Mucosa of descending colon (tissue), 3 donors: ENCODE data around the gene ABL1. TPM values are rescaled to one million over a fixed set of nuclear protein-coding genes. Genes with fewer than 3 reads are reported as not detected.

Experiments used
- ATAC-seq: fragments of 200-7000 bp; cut with Tn5 transposase; one replicate; pipeline ENCODE4 v1.9.1; 2020; ENCODE audit warnings: mild to moderate bottlenecking, moderate library complexity
- DNase-seq, 3 donors: peaks; one replicate each; pipeline ENCODE4 v3.0.0-alpha.2; 2020
- H3K36me3 ChIP-seq: fragments of 200-600 bp; one replicate; pipeline ENCODE4 v1.8.0; 2021; ENCODE audit warnings: low read depth, mild to moderate bottlenecking
- H3K4me1 ChIP-seq: fragments of 200-600 bp; one replicate; pipeline ENCODE4 v1.8.0; 2021; ENCODE audit warnings: low read depth, mild to moderate bottlenecking
- H3K4me3 ChIP-seq: fragments of 200-600 bp; one replicate; pipeline ENCODE4 v1.8.0; 2021; ENCODE audit warnings: mild to moderate bottlenecking
- H3K9me3 ChIP-seq: fragments of 200-600 bp; one replicate; pipeline ENCODE4 v1.8.0; 2021; ENCODE audit warnings: mild to moderate bottlenecking
- CTCF ChIP-seq: fragments of 200-600 bp; IDR thresholded peaks from one replicate; pipeline ENCODE4 v1.8.0; 2022; ENCODE audit warnings: antibody characterized with exemption, mild to moderate bottlenecking
- intact Hi-C, 2 donors: fragments of 100-400 bp; cut with DNase I in 1 of 2; cut with micrococcal nuclease in 1 of 2; formaldehyde crosslinking; loops; one replicate each; pipeline versions ENCODE4 v1.11.0 to v1.11.1; 2022; cut with DNase I, micrococcal nuclease
- total RNA-seq, 3 donors: library from RNA; stranded (reverse); fragmentation: NEBNext Ultra II Directional in 2 of 3; extraction: Animal tissue kit (Norgen Biotek cat#: 25700) in 2 of 3; gene quantifications; one replicate each; pipeline versions ENCODE4 v1.2.1 to v1.2.4, GENCODE V29; 2021 to 2023
- donor health status: DM: no; HTN: no; CAD: no; lungs with moderate emphysema.
- donor health status: DM: no; HTN: no; CAD: no.
- donor health status: DM: no; HTN: yes; CAD: no.

Gene ABL1
- total RNA-seq, 3 donors from 2014 or later = 86.6 to 147 (median 91.4) TPM

DNA sequence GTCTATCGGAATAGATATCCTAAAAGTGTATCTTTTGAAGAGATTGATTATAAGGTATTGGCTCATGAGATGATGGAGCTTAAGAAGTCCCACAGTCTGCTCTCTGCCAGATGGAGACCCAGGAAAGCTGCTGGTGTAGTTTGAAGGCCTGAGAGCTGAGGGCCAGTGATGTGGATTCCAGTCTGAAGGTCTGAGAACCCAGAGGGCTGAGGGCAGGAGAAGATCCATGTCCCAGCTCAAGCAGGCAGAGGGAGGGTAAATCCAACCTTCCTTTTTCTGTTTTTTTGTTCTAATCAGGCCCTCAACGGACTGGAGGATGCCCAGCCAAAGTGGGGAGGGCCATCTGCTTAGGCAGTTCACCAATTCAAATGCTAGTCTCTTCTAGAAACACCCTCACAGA, 11.0 kb upstream of the ABL1 start:
- intact Hi-C loops = no loop called here
- Histone ChIP-seq H3K36me3 (no peaks in the 10 kb centered on the region), H3K4me3 (no peak overlapping the region), H3K9me3 (no peaks in the 10 kb centered on the region), H3K4me1 (peaks cover 27% of the 10 kb centered on the region)
- ATAC-seq = peak; percentile 18
- no peak for DNase-seq
- TF ChIP-seq CTCF = no peak

GRCh38 chr9:130824643-130825350, 10.3 kb upstream of the ABL1 start:
- intact Hi-C loops = no loop called here
- ATAC-seq (peak; percentile 84), DNase-seq (peak in 1 of 3 donors; percentile 43)
- no peak overlapping the region for H3K4me3 ChIP-seq
- no peaks in the 10 kb centered on the region for H3K9me3 ChIP-seq
- no peaks in the 10 kb centered on the region for H3K36me3 ChIP-seq
- no peak for TF ChIP-seq CTCF
- H3K4me1 ChIP-seq = peaks cover 27% of the 10 kb centered on the region

DNA sequence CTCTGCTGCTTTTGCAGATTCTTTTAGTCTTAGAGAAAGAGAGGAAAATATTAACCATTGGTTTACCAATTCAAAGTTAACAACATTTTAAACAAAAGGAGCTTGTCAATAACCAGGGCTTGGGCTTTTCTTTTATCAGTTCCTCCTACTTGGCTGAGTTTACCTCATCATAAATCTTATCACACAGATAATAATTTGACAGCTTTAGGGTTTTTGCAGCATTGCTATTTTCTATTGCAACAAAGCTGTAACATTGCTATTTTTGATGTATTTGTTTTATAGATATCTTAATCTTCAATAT, 9.8 kb upstream of the ABL1 start:
- no peaks in the 10 kb centered on the region for H3K36me3 ChIP-seq
- TF ChIP-seq CTCF = no peak
- H3K9me3 ChIP-seq = no peaks in the 10 kb centered on the region
- ATAC-seq = no peak
- H3K4me3 ChIP-seq = no peak overlapping the region
- intact Hi-C loops = no loop called here
- peaks cover 31% of the 10 kb centered on the region for H3K4me1 ChIP-seq
- DNase-seq = no peak

GRCh38 chr9:130825809-130826208, 9.2 kb upstream of the ABL1 start:
- H3K4me3 ChIP-seq = no peak overlapping the region
- intact Hi-C loops = no loop called here
- no peak for TF ChIP-seq CTCF
- ATAC-seq = no peak
- H3K4me1 ChIP-seq = peaks cover 36% of the 10 kb centered on the region
- DNase-seq = no peak
- H3K36me3 ChIP-seq = no peaks in the 10 kb centered on the region
- no peaks in the 10 kb centered on the region for H3K9me3 ChIP-seq

GRCh38 chr9:130829762-130830161, 5.3 kb upstream of the ABL1 start:
- no peak for DNase-seq
- no peak for ATAC-seq
- intact Hi-C loops = no loop called here
- no peaks in the 10 kb centered on the region for H3K36me3 ChIP-seq
- no peaks in the 10 kb centered on the region for H3K9me3 ChIP-seq
- H3K4me3 ChIP-seq = no peak overlapping the region
- peaks cover 33% of the 10 kb centered on the region for H3K4me1 ChIP-seq
- no peak for TF ChIP-seq CTCF
